Endothelial cell of umbilical vein (primary cell): ENCODE results near the gene MLLT1. TPM values are rescaled to one million over a fixed set of nuclear protein-coding genes. Genes with fewer than 3 reads are reported as not detected.

ENCODE experiments used
- BruUV-seq: library from RNA; stranded (reverse); fragments of 400-500 nt; replicated peaks from 2 replicates; lab custom pipeline; 2021; lab: Mats Ljungman, UMichigan
- CTCF ChIA-PET: fragments of 300-600, 350-600 bp; sonication (Branson Sonifier 250); formaldehyde crosslinking; loops from one replicate; lab custom pipeline; 2021; ENCODE audit warnings: antibody characterized with exemption, inconsistent platforms; lab: Charles Lee
- POLR2A ChIA-PET: fragments of 300-600, 350-600 bp; sonication (Branson Sonifier 250); formaldehyde crosslinking; loops from one replicate; lab custom pipeline; 2021; ENCODE audit warnings: antibody characterized with exemption, inconsistent platforms; lab: Charles Lee
- DNase-seq: peaks from one replicate; pipeline ENCODE4 v3.0.0-alpha.2; 2011; ENCODE audit warnings: low read depth, low spot score
- FAIRE-seq: peaks from 2 replicates; lab custom pipeline; 2011; peaks lifted over from hg19 to GRCh38; lab: Jason Lieb, UNC
- H2AFZ ChIP-seq: 2 replicates; pipeline ENCODE4 v1.6.0; 2012; ENCODE audit warnings: low read depth, low read length, control low read depth, inconsistent platforms
- H3K27ac ChIP-seq: 2 replicates; pipeline ENCODE4 v1.5.1; 2011; ENCODE audit warnings: low read depth, mild to moderate bottlenecking, control low read depth, low read length, moderate library complexity; ENCODE audit not compliant: insufficient read depth
- H3K27me3 ChIP-seq, 2 experiments: 2 replicates each; pipeline versions ENCODE4 v1.6.0 to v1.6.1; 2011; ENCODE audit warnings: low read length in 2 of 2, mixed read lengths in 1 of 2; ENCODE audit not compliant: control insufficient read depth in 2 of 2, insufficient read depth in 2 of 2
- H3K36me3 ChIP-seq, 2 experiments: 2 replicates in 1 of 2; 3 replicates in 1 of 2; pipeline ENCODE4 v1.5.1; 2011; ENCODE audit warnings: low read length in 2 of 2, mild to moderate bottlenecking in 1 of 2, moderate library complexity in 1 of 2; ENCODE audit not compliant: control insufficient read depth in 2 of 2, insufficient read depth in 2 of 2; ENCODE audit errors: extremely low read depth in 1 of 2
- H3K4me1 ChIP-seq: 3 replicates; pipeline ENCODE4 v1.5.1; 2011; ENCODE audit warnings: mild to moderate bottlenecking, low read length; ENCODE audit not compliant: control insufficient read depth, insufficient read depth; ENCODE audit errors: extremely low read depth
- H3K4me2 ChIP-seq: 2 replicates; pipeline ENCODE4 v1.6.1; 2011; ENCODE audit warnings: low read length, control low read depth, mixed read lengths; ENCODE audit not compliant: insufficient read depth
- H3K4me3 ChIP-seq, 3 experiments: fragments of 200-600 bp in 1 of 3; sonication (generic), shearing (Covaris generic) in 1 of 3; replicated peaks in 1 of 3; 2 replicates each; pipeline ENCODE4 v1.5.1; 2011 to 2016; ENCODE audit warnings: control low read depth in 3 of 3, low read length in 3 of 3, mild to moderate bottlenecking in 2 of 3, inconsistent platforms in 1 of 3, low read depth in 1 of 3, moderate library complexity in 1 of 3; ENCODE audit not compliant: insufficient read depth in 1 of 3
- H3K79me2 ChIP-seq: 2 replicates; pipeline ENCODE4 v1.6.0; 2012; ENCODE audit warnings: low read length, inconsistent platforms; ENCODE audit not compliant: control insufficient read depth, insufficient read depth
- H3K9ac ChIP-seq: replicated peaks from 2 replicates; pipeline ENCODE3; 2011; ENCODE audit warnings: low read length, control low read depth; ENCODE audit not compliant: insufficient read depth; ENCODE audit errors: extremely low read depth
- H3K9me1 ChIP-seq: replicated peaks from 3 replicates; pipeline ENCODE4 v1.6.0; 2011; ENCODE audit warnings: mild to moderate bottlenecking, low read length; ENCODE audit not compliant: control insufficient read depth, insufficient read depth; ENCODE audit errors: extremely low read depth
- H3K9me3 ChIP-seq: replicated peaks from 2 replicates; pipeline ENCODE4 v1.5.1; 2012; ENCODE audit warnings: low read length, inconsistent platforms; ENCODE audit not compliant: control insufficient read depth, insufficient read depth
- H4K20me1 ChIP-seq: replicated peaks from 2 replicates; pipeline ENCODE3; 2011; ENCODE audit warnings: mild to moderate bottlenecking, low read length; ENCODE audit not compliant: control insufficient read depth, insufficient read depth; ENCODE audit errors: extremely low read depth
- CTCF ChIP-seq, 2 donors: IDR thresholded peaks; 1 replicate in 1 of 2; 2 replicates in 1 of 2; pipeline ENCODE4 v1.5.1; 2011; ENCODE audit warnings: low read length in 2 of 2, mild to moderate bottlenecking in 2 of 2, moderate library complexity in 2 of 2, control low read depth in 1 of 2, inconsistent platforms in 1 of 2, low read depth in 1 of 2; ENCODE audit not compliant: insufficient read depth in 1 of 2; ENCODE audit errors: extremely low read depth in 1 of 2
- EZH2 ChIP-seq: IDR thresholded peaks from 2 replicates; pipeline ENCODE4 v1.6.1; 2012; ENCODE audit warnings: borderline replicate concordance, low read depth, mild to moderate bottlenecking, moderate library complexity, low read length, inconsistent platforms; ENCODE audit not compliant: severe bottlenecking
- FOS ChIP-seq: IDR thresholded peaks from 2 replicates; pipeline ENCODE4 v1.6.1; 2011; ENCODE audit warnings: mild to moderate bottlenecking, low read length, moderate library complexity, borderline replicate concordance; ENCODE audit not compliant: insufficient read depth
- JUN ChIP-seq: IDR thresholded peaks from 2 replicates; pipeline ENCODE4 v1.6.1; 2011; ENCODE audit warnings: borderline replicate concordance, low read depth; ENCODE audit not compliant: insufficient read length, insufficient read depth
- MAX ChIP-seq: IDR thresholded peaks from 2 replicates; pipeline ENCODE4 v1.6.1; 2011; ENCODE audit not compliant: insufficient read depth, insufficient read length
- POLR2A ChIP-seq: IDR thresholded peaks from 2 replicates; pipeline ENCODE4 v1.6.1; 2012; ENCODE audit warnings: low read depth, mild to moderate bottlenecking, control low read depth, low read length
- POLR2AphosphoS5 ChIP-seq: IDR thresholded peaks from 2 replicates; pipeline ENCODE4 v1.6.1; 2012; ENCODE audit warnings: low read depth, mild to moderate bottlenecking, control low read depth, low read length, moderate library complexity; ENCODE audit not compliant: insufficient read depth
- dilution Hi-C: fragments of 300-500 bp; cut with MboI; formaldehyde crosslinking; loops from one replicate; pipeline ENCODE4 v1.15.0; 2019; ENCODE audit warnings: low sequenced_read_pairs; ENCODE audit not compliant: extremely low pct_ligation_motif_present
- intact Hi-C: fragments of 100-400 bp; cut with micrococcal nuclease; formaldehyde crosslinking; loops from one replicate; pipeline ENCODE4 v1.10.0; 2022
- polyA plus RNA-seq, 4 experiments: library from polyadenylated mRNA; depleted of rRNA in 3 of 4; stranded (reverse) in 3 of 4; unstranded in 1 of 4; fragments of >200 nt; gene quantifications; 2 replicates each; pipeline versions ENCODE4 v1.2.1 to v1.2.3, GENCODE V29; 2011 to 2012; ENCODE audit warnings: missing spikeins in 1 of 4
- total RNA-seq: library from RNA; stranded (reverse); gene quantifications from 2 replicates; pipeline ENCODE4 v1.2.3, GENCODE V29; 2021

MLLT1 gene
- total and polyA plus RNA-seq, 2 donors (not counting 3 experiments of a cell fraction or from before 2014, with no cell fraction given), result 43.9 to 84.8 TPM

GRCh38 chr19:6216236-6216995, 63.4 kb downstream of the MLLT1 start:
- ChIA-PET CTCF (no interaction called here), POLR2A (no interaction called here)
- Histone ChIP-seq H3K9me1 (no peaks in the 10 kb centered on the region), H3K9ac (no peak overlapping the region), H2AFZ (no peak overlapping the region), H3K27ac (no peak overlapping the region), H3K36me3 (peaks cover 3 to 45% of the 10 kb centered on the region in 2 experiments), H3K4me1 (peaks cover 22% of the 10 kb centered on the region), H3K79me2 (peaks cover 2% of the 10 kb centered on the region), H3K4me2 (no peak overlapping the region), H3K27me3 (no peaks in the 10 kb centered on the region), H4K20me1 (no peaks in the 10 kb centered on the region), H3K9me3 (no peaks in the 10 kb centered on the region), H3K4me3 (no peak overlapping the region)
- dilution Hi-C loops (no loop called here), intact Hi-C loops (loop anchor here (5.0 kb wide), 1 partner anchor 169 kb away; no protein-coding TSS in a partner anchor)
- TF ChIP-seq FOS (no peak), JUN (no peak), POLR2AphosphoS5 (no peak), MAX (no peak), POLR2A (no peak), CTCF (IDR thresholded peaks at IDR 0.05; ENCODE audit: extremely low read depth in 1 of 2, insufficient read depth in 1 of 2, low read depth in 1 of 2, low read length in 2 of 2) (no peak), EZH2 (no peak)
- BruUV-seq, result no TSS peak
- FAIRE-seq (no peak), DNase-seq (no peak)
